IMR-90 (cell line): ENCODE data around the gene SMCHD1. TPM values are rescaled to one million over a fixed set of nuclear protein-coding genes. Genes with fewer than 3 reads are reported as not detected.

Experiments used
- ATAC-seq: fragments of 200-7000 bp; cut with Tn5 transposase; 2 replicates; pipeline ENCODE4 v1.9.1; 2020; ENCODE audit warnings: low read depth, mild to moderate bottlenecking, moderate library complexity
- BruUV-seq: library from RNA; stranded (reverse); fragments of 400-500 nt; replicated peaks from 2 replicates; lab custom pipeline; 2021; lab: Mats Ljungman, UMichigan
- CTCF ChIA-PET: fragments of 300-600 bp; formaldehyde crosslinking; extraction: SDS; loops from one replicate; lab custom pipeline; 2021; ENCODE audit warnings: antibody characterized with exemption; lab: Yijun Ruan, JAX
- POLR2A ChIA-PET: fragments of 300-600 bp; sonication (Branson Sonifier 250); formaldehyde crosslinking; loops from one replicate; lab custom pipeline; 2022; ENCODE audit warnings: antibody characterized with exemption; ENCODE audit not compliant: unreplicated experiment; lab: Charles Lee
- DNase-seq: peaks from one replicate; pipeline ENCODE4 v3.0.0; 2013
- H2AFZ ChIP-seq: replicated peaks from 2 replicates; pipeline ENCODE3; 2013; ENCODE audit warnings: low read length, mild to moderate bottlenecking; ENCODE audit not compliant: poor library complexity
- H2AK5ac ChIP-seq: 2 replicates; pipeline ENCODE4 v1.6.1; 2013; ENCODE audit warnings: low read depth, low read length, inconsistent platforms
- H2AK9ac ChIP-seq: replicated peaks from 2 replicates; pipeline ENCODE3; 2013; ENCODE audit warnings: mild to moderate bottlenecking, low read depth, low read length, moderate library complexity; ENCODE audit not compliant: poor library complexity
- H2BK120ac ChIP-seq: 2 replicates; pipeline ENCODE4 v1.6.1; 2013; ENCODE audit warnings: low read depth, low read length, inconsistent platforms
- H2BK15ac ChIP-seq: 3 replicates; pipeline ENCODE4 v1.6.1; 2013; ENCODE audit warnings: low read depth, low read length, inconsistent platforms
- H2BK20ac ChIP-seq: 2 replicates; pipeline ENCODE4 v1.6.1; 2013; ENCODE audit warnings: low read depth, mild to moderate bottlenecking, inconsistent platforms, low read length, moderate library complexity
- H2BK5ac ChIP-seq: 2 replicates; pipeline ENCODE4 v1.6.1; 2013; ENCODE audit warnings: mild to moderate bottlenecking, low read depth, low read length, inconsistent platforms; ENCODE audit not compliant: poor library complexity, severe bottlenecking
- H3K14ac ChIP-seq: replicated peaks from 2 replicates; pipeline ENCODE4 v1.6.1; 2013; ENCODE audit warnings: low read depth, low read length, inconsistent platforms
- H3K18ac ChIP-seq: 2 replicates; pipeline ENCODE4 v1.6.1; 2013; ENCODE audit warnings: low read depth, low read length, control low read depth
- H3K23ac ChIP-seq: 2 replicates; pipeline ENCODE4 v1.6.1; 2013; ENCODE audit warnings: low read depth, low read length, inconsistent platforms
- H3K27ac ChIP-seq: 2 replicates; pipeline ENCODE4 v1.5.1; 2013; ENCODE audit warnings: mild to moderate bottlenecking, control low read depth, low read length; ENCODE audit not compliant: insufficient read depth
- H3K27me3 ChIP-seq: 2 replicates; pipeline ENCODE4 v1.6.1; 2013; ENCODE audit warnings: low read length; ENCODE audit not compliant: control insufficient read depth, insufficient read depth
- H3K36me3 ChIP-seq: 2 replicates; pipeline ENCODE4 v1.6.1; 2013; ENCODE audit warnings: low read length, mixed read lengths; ENCODE audit not compliant: control insufficient read depth, insufficient read depth
- H3K4ac ChIP-seq: 2 replicates; pipeline ENCODE4 v1.6.1; 2013; ENCODE audit warnings: low read depth, low read length, inconsistent platforms
- H3K4me1 ChIP-seq: 2 replicates; pipeline ENCODE4 v1.6.1; 2013; ENCODE audit warnings: low read length, mixed read lengths; ENCODE audit not compliant: control insufficient read depth, insufficient read depth
- H3K4me2 ChIP-seq: 2 replicates; pipeline ENCODE4 v1.6.1; 2013; ENCODE audit warnings: low read depth, mild to moderate bottlenecking, control low read depth, low read length, moderate library complexity
- H3K4me3 ChIP-seq: 2 replicates; pipeline ENCODE4 v1.5.1; 2013; ENCODE audit warnings: low read depth, mild to moderate bottlenecking, control low read depth, low read length, moderate library complexity; ENCODE audit not compliant: insufficient read depth
- H3K56ac ChIP-seq: 2 replicates; pipeline ENCODE4 v1.6.1; 2013; ENCODE audit warnings: low read length, inconsistent platforms; ENCODE audit not compliant: insufficient read depth; ENCODE audit errors: extremely low read depth
- H3K79me1 ChIP-seq, 2 experiments: 2 replicates each; pipeline ENCODE4 v1.6.1; 2013; ENCODE audit warnings: low read length in 2 of 2, inconsistent platforms in 1 of 2, low read depth in 1 of 2
- H3K9ac ChIP-seq: 2 replicates; pipeline ENCODE4 v1.6.1; 2013; ENCODE audit warnings: low read depth, low read length, control low read depth
- H3K9me1 ChIP-seq: 2 replicates; pipeline ENCODE4 v1.6.1; 2013; ENCODE audit warnings: low read length, inconsistent platforms; ENCODE audit not compliant: insufficient read depth
- H3K9me3 ChIP-seq: 2 replicates; pipeline ENCODE4 v1.6.1; 2013; ENCODE audit warnings: low read length; ENCODE audit not compliant: control insufficient read depth, insufficient read depth
- H4K20me1 ChIP-seq: 2 replicates; pipeline ENCODE4 v1.6.1; 2013; ENCODE audit warnings: low read length, inconsistent platforms; ENCODE audit not compliant: insufficient read depth
- H4K5ac ChIP-seq: 2 replicates; pipeline ENCODE4 v1.6.1; 2013; ENCODE audit warnings: mild to moderate bottlenecking, low read depth, low read length, control low read depth
- H4K8ac ChIP-seq, 2 experiments: 2 replicates each; pipeline ENCODE4 v1.6.1; 2013; ENCODE audit warnings: low read depth in 2 of 2, low read length in 2 of 2, control low read depth in 1 of 2, inconsistent platforms in 1 of 2
- H4K91ac ChIP-seq: 2 replicates; pipeline ENCODE4 v1.6.1; 2013; ENCODE audit warnings: low read depth, low read length, inconsistent platforms; ENCODE audit not compliant: insufficient read depth
- BHLHE40 ChIP-seq: fragments of 150-350 bp; IDR thresholded peaks from 2 replicates; pipeline ENCODE4 v1.6.1; 2016; ENCODE audit warnings: mild to moderate bottlenecking, low read depth, low read length
- CHD1 ChIP-seq: IDR thresholded peaks from 2 replicates; pipeline ENCODE4 v1.6.1; 2012; ENCODE audit warnings: low read depth, low read length, improper control_type of control experiment
- NFE2L2 ChIP-seq: fragments of 150-350 bp; IDR thresholded peaks from 2 replicates; pipeline ENCODE4 v1.6.1; 2016; ENCODE audit warnings: low read depth, mild to moderate bottlenecking, low read length
- RCOR1 ChIP-seq: IDR thresholded peaks from 2 replicates; pipeline ENCODE4 v1.6.1; 2012; ENCODE audit warnings: mild to moderate bottlenecking, low read length, improper control_type of control experiment; ENCODE audit not compliant: insufficient replicate concordance
- WGBS, 2 experiments: methylation state at CpG; one replicate each; pipeline versions ENCODE4 v1.1.5 to v1.1.7; 2013; ENCODE audit warnings: missing lambda C conversion rate in 2 of 2; ENCODE audit not compliant: insufficient read length in 1 of 2; ENCODE audit errors: extremely low coverage in 2 of 2; 5-methylcytosine and 5-hydroxymethylcytosine counted together
- dilution Hi-C: fragments of 300-500 bp; cut with HindIII; formaldehyde crosslinking; loops from one replicate; pipeline ENCODE4 v1.14.3; 2018; ENCODE audit warnings: low sequenced_read_pairs; ENCODE audit not compliant: unreplicated experiment
- in situ Hi-C: fragments of 300-500 bp; cut with MboI; formaldehyde crosslinking; loops from 3 replicates; pipeline ENCODE4 v1.14.3; 2019; ENCODE audit warnings: low sequenced_read_pairs, inconsistent platforms, mixed read lengths
- intact Hi-C: fragments of 100-400 bp; cut with micrococcal nuclease; formaldehyde crosslinking; loops from 2 replicates; pipeline ENCODE4 v1.10.0; 2022
- polyA plus RNA-seq, 3 experiments: library from polyadenylated mRNA; depleted of rRNA; stranded (reverse); fragments of >200 nt; gene quantifications; 2 replicates each; pipeline ENCODE4 v1.2.3, GENCODE V29; 2012; ENCODE audit warnings: low replicate concordance in 1 of 3
- total RNA-seq: library from RNA; depleted of rRNA; stranded (reverse); fragments of >200 nt; gene quantifications from 2 replicates; pipeline ENCODE4 v1.2.3, GENCODE V29; 2012
- TF ChIP-seq, protein P1 (sequence below): fragments of 150-350 bp; IDR thresholded peaks from 2 replicates; pipeline ENCODE4 v1.6.1; 2017; ENCODE audit warnings: mild to moderate bottlenecking, antibody characterized with exemption, low read length, low read depth

Gene SMCHD1
- total and polyA plus RNA-seq, 2 of the 4 experiments (the other 2 are of a cell fraction) = 14.8 to 47.3 TPM

DNA sequence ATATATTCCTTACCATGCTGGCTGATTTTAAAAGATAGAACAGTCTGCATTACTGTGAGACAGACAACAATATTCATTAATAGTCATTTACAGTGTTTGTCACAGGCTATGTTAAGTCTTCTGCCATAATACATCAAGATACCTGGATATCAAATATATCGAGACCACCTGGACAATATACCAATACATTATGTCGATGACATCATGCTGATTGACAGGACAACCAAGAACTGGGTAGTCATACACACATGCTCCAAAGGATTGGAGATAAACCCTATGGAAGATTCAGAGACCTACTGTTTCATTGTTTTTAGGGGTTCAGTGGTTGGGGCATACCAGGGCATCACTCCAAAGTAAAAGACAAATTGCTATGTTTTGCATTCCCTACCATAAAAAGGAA lies 26.5 kb upstream of the SMCHD1 start:
- Histone ChIP-seq H2BK15ac (no peak overlapping the region), H4K20me1 (no peaks in the 10 kb centered on the region), H4K5ac (no peak overlapping the region), H3K18ac (no peak overlapping the region), H3K36me3 (no peaks in the 10 kb centered on the region), H3K23ac (no peak overlapping the region), H2BK20ac (no peak overlapping the region), H2AFZ (no peak overlapping the region), H3K4me1 (no peaks in the 10 kb centered on the region), H2AK5ac (no peak overlapping the region), H3K14ac (no peak overlapping the region), H3K27me3 (no peaks in the 10 kb centered on the region; the same call in 1 of the 2 replicates), H4K91ac (no peak overlapping the region), H4K8ac (no peak overlapping the region), H2AK9ac (no peak overlapping the region), H3K9ac (no peak overlapping the region), H3K9me1 (no peaks in the 10 kb centered on the region), H3K4me3 (no peak overlapping the region), H3K79me1 (no peaks in the 10 kb centered on the region), H3K27ac (no peak overlapping the region), H2BK5ac (no peak overlapping the region), H3K56ac (no peak overlapping the region), H3K4ac (no peak overlapping the region), H2BK120ac (no peak overlapping the region), H3K4me2 (no peak overlapping the region), H3K9me3 (0 out of 2 replicates have a peak, but pooled peaks cover 2% of the 10 kb centered on the region)
- dilution Hi-C loops = no loop called here
- in situ Hi-C loops = no loop called here
- DNase-seq (no peak), ATAC-seq (no peak)
- TF ChIP-seq NFE2L2 (no peak), RCOR1 (no peak), CHD1 (no peak), BHLHE40 (no peak)
- TF ChIP-seq, protein P1, sequence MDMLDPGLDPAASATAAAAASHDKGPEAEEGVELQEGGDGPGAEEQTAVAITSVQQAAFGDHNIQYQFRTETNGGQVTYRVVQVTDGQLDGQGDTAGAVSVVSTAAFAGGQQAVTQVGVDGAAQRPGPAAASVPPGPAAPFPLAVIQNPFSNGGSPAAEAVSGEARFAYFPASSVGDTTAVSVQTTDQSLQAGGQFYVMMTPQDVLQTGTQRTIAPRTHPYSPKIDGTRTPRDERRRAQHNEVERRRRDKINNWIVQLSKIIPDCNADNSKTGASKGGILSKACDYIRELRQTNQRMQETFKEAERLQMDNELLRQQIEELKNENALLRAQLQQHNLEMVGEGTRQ = no peak
- WGBS, 2 experiments = 80% methylated on average over 1 of the region's 2 CpGs; no CpG with 5 or more reads in 1 of the 2 experiments
- intact Hi-C loops = no loop called here
- ChIA-PET CTCF (no interaction called here), POLR2A (no interaction called here)
- BruUV-seq = no TSS peak
